HL-60 (cell line): Measurements from ENCODE around the gene CACUL1.

Source experiments
- GABPA ChIP-seq: IDR thresholded peaks from 2 replicates; pipeline ENCODE4 v1.6.1; 2012; ENCODE audit warnings: low read depth
- POLR2AphosphoS5 ChIP-seq: IDR thresholded peaks from 2 replicates; pipeline ENCODE4 v1.6.1; 2012; ENCODE audit warnings: low read depth
- TF ChIP-seq, protein P1 (sequence below): IDR thresholded peaks from one replicate; pipeline ENCODE4 v1.5.1; 2011; ENCODE audit warnings: low read length, control low read depth, inconsistent platforms; ENCODE audit not compliant: insufficient read depth
- TF ChIP-seq, protein P2 (sequence below): IDR thresholded peaks from 2 replicates; pipeline ENCODE4 v1.6.1; 2012; ENCODE audit warnings: low read depth; ENCODE audit not compliant: insufficient replicate concordance

DNA sequence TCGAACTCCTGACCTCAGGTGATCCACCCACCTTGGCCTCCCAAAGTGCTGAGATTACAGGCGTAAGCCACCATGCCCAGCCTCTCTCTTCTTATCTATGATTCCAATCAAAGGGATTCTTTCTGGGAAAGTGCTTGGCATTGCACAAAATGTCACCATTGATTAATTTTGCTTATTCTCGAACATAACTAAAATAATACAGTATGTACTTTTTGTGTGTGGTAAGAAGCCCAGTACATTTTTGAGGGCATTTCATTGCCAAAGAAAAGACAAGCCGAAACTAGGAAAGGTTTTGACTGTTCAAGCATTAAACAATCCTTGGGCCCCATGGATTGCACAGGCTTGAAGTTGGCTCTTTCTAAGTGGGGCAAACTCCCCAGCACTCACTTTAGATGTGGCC lies 18.3 kb upstream of the CACUL1 start:
- no peak for TF ChIP-seq POLR2AphosphoS5
- TF ChIP-seq, protein P1, sequence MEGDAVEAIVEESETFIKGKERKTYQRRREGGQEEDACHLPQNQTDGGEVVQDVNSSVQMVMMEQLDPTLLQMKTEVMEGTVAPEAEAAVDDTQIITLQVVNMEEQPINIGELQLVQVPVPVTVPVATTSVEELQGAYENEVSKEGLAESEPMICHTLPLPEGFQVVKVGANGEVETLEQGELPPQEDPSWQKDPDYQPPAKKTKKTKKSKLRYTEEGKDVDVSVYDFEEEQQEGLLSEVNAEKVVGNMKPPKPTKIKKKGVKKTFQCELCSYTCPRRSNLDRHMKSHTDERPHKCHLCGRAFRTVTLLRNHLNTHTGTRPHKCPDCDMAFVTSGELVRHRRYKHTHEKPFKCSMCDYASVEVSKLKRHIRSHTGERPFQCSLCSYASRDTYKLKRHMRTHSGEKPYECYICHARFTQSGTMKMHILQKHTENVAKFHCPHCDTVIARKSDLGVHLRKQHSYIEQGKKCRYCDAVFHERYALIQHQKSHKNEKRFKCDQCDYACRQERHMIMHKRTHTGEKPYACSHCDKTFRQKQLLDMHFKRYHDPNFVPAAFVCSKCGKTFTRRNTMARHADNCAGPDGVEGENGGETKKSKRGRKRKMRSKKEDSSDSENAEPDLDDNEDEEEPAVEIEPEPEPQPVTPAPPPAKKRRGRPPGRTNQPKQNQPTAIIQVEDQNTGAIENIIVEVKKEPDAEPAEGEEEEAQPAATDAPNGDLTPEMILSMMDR: no peak
- no peak for TF ChIP-seq GABPA
- TF ChIP-seq, protein P2, sequence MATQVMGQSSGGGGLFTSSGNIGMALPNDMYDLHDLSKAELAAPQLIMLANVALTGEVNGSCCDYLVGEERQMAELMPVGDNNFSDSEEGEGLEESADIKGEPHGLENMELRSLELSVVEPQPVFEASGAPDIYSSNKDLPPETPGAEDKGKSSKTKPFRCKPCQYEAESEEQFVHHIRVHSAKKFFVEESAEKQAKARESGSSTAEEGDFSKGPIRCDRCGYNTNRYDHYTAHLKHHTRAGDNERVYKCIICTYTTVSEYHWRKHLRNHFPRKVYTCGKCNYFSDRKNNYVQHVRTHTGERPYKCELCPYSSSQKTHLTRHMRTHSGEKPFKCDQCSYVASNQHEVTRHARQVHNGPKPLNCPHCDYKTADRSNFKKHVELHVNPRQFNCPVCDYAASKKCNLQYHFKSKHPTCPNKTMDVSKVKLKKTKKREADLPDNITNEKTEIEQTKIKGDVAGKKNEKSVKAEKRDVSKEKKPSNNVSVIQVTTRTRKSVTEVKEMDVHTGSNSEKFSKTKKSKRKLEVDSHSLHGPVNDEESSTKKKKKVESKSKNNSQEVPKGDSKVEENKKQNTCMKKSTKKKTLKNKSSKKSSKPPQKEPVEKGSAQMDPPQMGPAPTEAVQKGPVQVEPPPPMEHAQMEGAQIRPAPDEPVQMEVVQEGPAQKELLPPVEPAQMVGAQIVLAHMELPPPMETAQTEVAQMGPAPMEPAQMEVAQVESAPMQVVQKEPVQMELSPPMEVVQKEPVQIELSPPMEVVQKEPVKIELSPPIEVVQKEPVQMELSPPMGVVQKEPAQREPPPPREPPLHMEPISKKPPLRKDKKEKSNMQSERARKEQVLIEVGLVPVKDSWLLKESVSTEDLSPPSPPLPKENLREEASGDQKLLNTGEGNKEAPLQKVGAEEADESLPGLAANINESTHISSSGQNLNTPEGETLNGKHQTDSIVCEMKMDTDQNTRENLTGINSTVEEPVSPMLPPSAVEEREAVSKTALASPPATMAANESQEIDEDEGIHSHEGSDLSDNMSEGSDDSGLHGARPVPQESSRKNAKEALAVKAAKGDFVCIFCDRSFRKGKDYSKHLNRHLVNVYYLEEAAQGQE: no peak
